Tibial nerve (tissue), 4 donors: Measurements from ENCODE around the gene PIK3AP1. TPM values are rescaled to one million over a fixed set of nuclear protein-coding genes. Genes with fewer than 3 reads are reported as not detected.
A peak's percentile ranks its signal among the peaks of the same experiment; 100 is the strongest.

Experiments used
- DNase-seq, 2 donors: peaks; one replicate each; pipeline ENCODE4 v3.0.0-alpha.2; 2019; ENCODE audit warnings: low spot score in 2 of 2
- H3K27ac ChIP-seq, 4 donors: fragments of 200-600 bp; sonication (generic) in 3 of 4; one replicate each; pipeline ENCODE4 v1.5.1; 2017 to 2019; ENCODE audit warnings: mild to moderate bottlenecking in 1 of 4
- H3K27me3 ChIP-seq, 2 donors: fragments of 200-600 bp; sonication (generic) in 1 of 2; one replicate each; pipeline versions ENCODE4 v1.5.1 to v1.6.0; 2017 to 2019
- H3K36me3 ChIP-seq, 3 donors: fragments of 200-600 bp; sonication (generic); one replicate each; pipeline ENCODE4 v1.5.1; 2018 to 2019
- H3K4me1 ChIP-seq, 4 donors: fragments of 200-600 bp; sonication (generic) in 3 of 4; one replicate each; pipeline ENCODE4 v1.5.1; 2017 to 2019
- H3K4me3 ChIP-seq, 4 donors: fragments of 200-600 bp; sonication (generic) in 3 of 4; one replicate each; pipeline ENCODE4 v1.5.1; 2017 to 2019; ENCODE audit warnings: mild to moderate bottlenecking in 1 of 4, moderate library complexity in 1 of 4
- H3K9me3 ChIP-seq, 4 donors: fragments of 200-600 bp; sonication (generic) in 3 of 4; one replicate each; pipeline ENCODE4 v1.5.1; 2017 to 2019
- CTCF ChIP-seq, 5 experiments: fragments of 200-600 bp in 3 of 5; fragments of 450-650 bp in 2 of 5; sonication (generic) in 3 of 5; IDR thresholded peaks; one replicate each; pipeline ENCODE4 v1.5.1; 2016 to 2019; ENCODE audit warnings: antibody characterized with exemption in 5 of 5, mild to moderate bottlenecking in 3 of 5, moderate library complexity in 2 of 5
- EP300 ChIP-seq, 2 donors: sonication (generic); formaldehyde crosslinking; IDR thresholded peaks; one replicate each; pipeline ENCODE4 v1.6.1; 2017; ENCODE audit warnings: antibody characterized with exemption in 2 of 2, mild to moderate bottlenecking in 1 of 2
- POLR2A ChIP-seq, 2 donors: fragments of 450-650 bp; IDR thresholded peaks; one replicate each; pipeline ENCODE4 v1.6.1; 2017; ENCODE audit warnings: antibody characterized with exemption in 2 of 2, mild to moderate bottlenecking in 2 of 2, moderate library complexity in 2 of 2
- WGBS, 2 donors: methylation state at CpG; one replicate each; pipeline ENCODE4 v1.1.5; 2018; 5-methylcytosine and 5-hydroxymethylcytosine counted together
- total RNA-seq, 4 donors: library from RNA; depleted of rRNA; stranded (reverse); fragments of >200 nt; gene quantifications; one replicate each; pipeline ENCODE4 v1.1.0, GENCODE V29; 2016

The PIK3AP1 gene
- total RNA-seq, 4 donors from 2014 or later = 7.1 to 21.3 (median 14.2) TPM

DNA sequence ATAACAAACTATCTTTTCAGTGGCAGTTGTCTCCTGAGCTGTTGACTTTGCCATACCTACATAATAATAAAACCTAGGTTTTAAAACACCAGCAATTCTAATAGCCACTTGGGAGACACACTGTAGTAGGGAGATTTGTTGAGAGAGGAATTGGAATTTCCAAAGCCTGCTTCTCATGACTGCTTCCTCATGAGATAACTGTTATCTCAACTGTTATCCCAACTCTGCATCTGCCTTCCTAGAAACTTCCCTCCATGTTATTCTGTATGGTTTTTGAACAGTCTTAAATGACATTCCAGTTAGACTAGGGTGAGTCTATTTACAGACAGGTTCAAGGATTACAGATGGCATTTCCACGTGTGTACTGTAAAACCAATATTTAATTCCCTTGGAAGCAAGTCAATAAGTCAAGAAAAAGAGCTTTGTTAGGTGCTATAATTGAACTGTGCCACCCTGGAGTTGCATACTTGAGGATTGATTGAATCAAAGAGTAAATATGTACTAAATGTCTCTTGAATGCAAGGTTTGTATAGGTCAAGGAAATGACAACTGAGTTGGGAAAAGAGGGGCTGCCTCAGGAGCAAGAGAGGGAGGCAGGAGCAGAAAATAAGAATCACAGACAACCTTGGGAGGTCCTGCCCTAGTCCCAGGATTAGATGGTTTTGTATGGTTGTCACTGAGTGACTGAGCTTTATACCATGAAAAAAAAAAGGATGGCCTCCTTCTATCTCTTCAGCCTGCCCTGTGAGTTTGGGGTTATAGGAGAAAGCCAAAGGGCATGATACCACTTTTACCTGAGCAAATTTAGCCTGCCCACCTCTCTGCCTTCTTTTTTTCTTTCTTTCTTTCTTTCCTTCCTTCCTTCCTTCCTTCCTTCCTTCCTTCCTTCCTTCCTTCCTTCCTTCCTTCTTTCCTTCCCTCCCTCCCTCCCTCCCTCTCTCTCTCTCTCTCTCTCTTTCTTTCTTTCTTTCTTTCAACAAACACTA is 123.6 kb downstream of the PIK3AP1 start:
- TF ChIP-seq CTCF (IDR thresholded peaks at IDR 0.05) (no peak), POLR2A (IDR thresholded peaks at IDR 0.05) (no peak), EP300 (IDR thresholded peaks at IDR 0.05) (no peak)
- WGBS, 2 donors = 40 to 55% methylated on average over 1 of the region's 1 CpG
- peaks cover 0 to 4% (median 0%) of the 10 kb centered on the region in 4 donors for H3K4me1 ChIP-seq

DNA sequence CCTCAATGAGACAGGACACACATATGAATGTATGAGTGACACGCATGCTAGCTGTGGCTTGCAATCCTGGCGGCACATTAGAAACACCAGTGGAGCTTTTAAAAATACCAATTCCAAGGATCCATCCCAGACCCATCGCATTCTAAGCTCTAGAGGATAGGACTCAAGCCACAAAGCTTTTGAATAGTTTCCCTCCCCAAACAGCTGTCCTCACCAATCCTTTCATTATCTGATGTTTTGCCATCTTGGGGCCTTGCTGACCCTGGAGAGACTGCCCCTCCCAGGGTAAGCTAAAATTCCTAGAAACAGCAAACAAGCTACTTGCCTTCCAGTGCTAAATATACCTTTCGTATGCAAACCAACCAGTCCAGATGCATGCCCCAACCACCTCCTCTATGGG is 124.6 kb downstream of the PIK3AP1 start:
- no peak for DNase-seq
- Histone ChIP-seq H3K4me3 (no peak overlapping the region), H3K4me1 (peaks cover 0 to 4% (median 0%) of the 10 kb centered on the region in 4 donors), H3K27me3 (no peaks in the 10 kb centered on the region), H3K27ac (no peak overlapping the region), H3K36me3 (no peaks in the 10 kb centered on the region), H3K9me3 (no peaks in the 10 kb centered on the region)
- WGBS, 2 donors = 90 to 98% methylated on average over 4 of the region's 4 CpGs
- TF ChIP-seq CTCF (IDR thresholded peaks at IDR 0.05) (no peak), POLR2A (IDR thresholded peaks at IDR 0.05) (no peak), EP300 (IDR thresholded peaks at IDR 0.05) (no peak)

More for the DNA sequence above, 123.6 kb downstream of the PIK3AP1 start:
- Histone ChIP-seq H3K27me3 (no peaks in the 10 kb centered on the region), H3K4me3 (no peak overlapping the region), H3K27ac (no peak overlapping the region), H3K9me3 (no peaks in the 10 kb centered on the region), H3K36me3 (no peaks in the 10 kb centered on the region)
- DNase-seq = no peak

DNA sequence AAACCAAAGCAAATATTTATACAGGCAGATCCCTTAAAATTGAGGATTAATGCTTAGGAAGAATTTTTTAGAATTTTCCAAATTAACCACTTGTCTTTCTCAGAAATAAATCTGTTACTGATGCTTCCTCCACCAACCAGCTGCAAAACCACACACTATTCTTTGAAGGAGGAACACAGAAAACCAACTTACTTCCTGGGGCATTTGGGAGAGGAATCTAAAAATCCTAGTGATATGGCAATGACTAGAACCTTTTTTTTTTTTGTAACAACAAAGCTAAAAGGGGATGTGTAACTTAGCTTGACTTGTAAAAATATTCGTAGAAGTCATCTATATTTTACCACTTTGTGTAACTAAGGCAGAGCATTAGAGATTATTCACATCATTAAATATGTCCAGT is 128.4 kb downstream of the PIK3AP1 start:
- TF ChIP-seq POLR2A (IDR thresholded peaks at IDR 0.05) (no peak), EP300 (IDR thresholded peaks at IDR 0.05) (no peak), CTCF (IDR thresholded peaks at IDR 0.05) (no peak)
- no peak overlapping the region for H3K4me3 ChIP-seq
- H3K9me3 ChIP-seq = no peaks in the 10 kb centered on the region
- DNase-seq = no peak
- H3K27me3 ChIP-seq = no peaks in the 10 kb centered on the region
- 85 to 91% methylated on average over 1 of the region's 1 CpG for WGBS, 2 donors
- no peak overlapping the region for H3K27ac ChIP-seq
- no peaks in the 10 kb centered on the region for H3K36me3 ChIP-seq
- peaks cover 0 to 15% (median 1%) of the 10 kb centered on the region in 4 donors for H3K4me1 ChIP-seq

GRCh38 chr10:96588616-96589419 is 131.5 kb downstream of the PIK3AP1 start:
- H3K4me3 ChIP-seq = no peak overlapping the region
- TF ChIP-seq CTCF (IDR thresholded peaks at IDR 0.05) (no peak), EP300 (IDR thresholded peaks at IDR 0.05) (no peak), POLR2A (IDR thresholded peaks at IDR 0.05) (no peak)
- 62 to 71% methylated on average over 5 of the region's 5 CpGs for WGBS, 2 donors
- H3K4me1 ChIP-seq = peaks cover 0 to 36% (median 12%) of the 10 kb centered on the region in 4 donors
- peak overlapping the region in 1 of 4 donors; percentile 94 for H3K27ac ChIP-seq
- H3K27me3 ChIP-seq = no peaks in the 10 kb centered on the region
- no peak for DNase-seq
- no peaks in the 10 kb centered on the region for H3K36me3 ChIP-seq
- no peaks in the 10 kb centered on the region for H3K9me3 ChIP-seq
